G401.6 (cell line): ENCODE measurements around the gene CETN3.
"Not testable (repeated sequence)": the region's sequence is repeated elsewhere in the genome, so short reads cannot be mapped to it uniquely, and the experiment has no call there.

Source experiments
- FAIRE-seq: peaks from 2 replicates; lab custom pipeline; 2012; peaks lifted over from hg19 to GRCh38; lab: Jason Lieb, UNC

Gene CETN3

DNA sequence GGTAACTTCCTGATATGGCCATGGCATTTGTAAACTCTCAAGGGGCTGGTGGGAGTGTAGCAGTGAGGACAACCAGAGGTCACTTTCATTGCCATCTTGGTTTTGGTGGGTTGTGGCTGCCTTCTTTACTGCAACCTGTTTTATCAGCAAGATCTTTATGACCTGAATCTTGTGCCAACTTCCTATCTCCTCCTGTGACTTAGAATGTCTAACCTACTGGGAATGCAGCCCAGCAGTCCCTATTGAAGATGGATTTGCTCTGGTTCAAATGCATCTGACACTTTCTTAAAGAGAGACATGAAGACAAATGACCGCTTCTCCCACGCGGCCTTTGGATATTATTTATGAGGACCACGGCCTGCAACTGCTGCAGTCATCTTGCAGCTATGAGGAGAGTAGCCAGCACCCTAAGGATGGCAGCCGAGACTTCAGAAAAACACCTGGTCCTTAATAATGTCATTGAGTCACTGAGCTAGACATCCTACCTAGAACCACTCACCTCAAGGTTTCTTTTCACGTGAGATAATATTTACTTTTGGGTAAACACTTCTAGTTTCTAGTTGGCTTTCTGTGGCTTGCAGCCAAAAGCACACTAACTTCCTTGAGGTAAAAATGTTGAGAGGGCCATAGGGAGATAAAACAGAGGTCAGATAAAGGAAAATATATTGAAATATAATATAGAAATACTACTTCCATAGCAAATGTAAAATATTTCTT is 28.2 kb downstream of the CETN3 start:
- FAIRE-seq, result no peak

DNA sequence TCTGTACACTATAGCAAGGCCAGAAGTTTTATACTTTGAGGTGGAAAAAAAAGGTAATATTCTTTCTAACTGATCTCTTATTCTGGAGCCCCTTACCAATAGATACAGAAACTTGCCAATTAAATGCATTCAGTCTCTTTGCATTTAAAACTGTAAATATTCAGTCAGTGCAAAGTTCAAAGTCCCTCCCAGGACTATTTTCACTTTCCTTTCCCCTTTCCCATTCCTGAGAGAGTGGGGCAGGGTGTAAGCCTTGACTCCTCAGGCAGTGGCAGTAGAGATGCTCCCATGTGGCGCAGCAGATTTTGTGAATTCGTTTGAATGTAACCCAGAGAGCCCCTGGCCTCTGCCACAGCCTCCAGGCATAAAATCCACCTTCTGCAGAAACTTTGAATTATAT is 29.9 kb downstream of the CETN3 start:
- no peak for FAIRE-seq

DNA sequence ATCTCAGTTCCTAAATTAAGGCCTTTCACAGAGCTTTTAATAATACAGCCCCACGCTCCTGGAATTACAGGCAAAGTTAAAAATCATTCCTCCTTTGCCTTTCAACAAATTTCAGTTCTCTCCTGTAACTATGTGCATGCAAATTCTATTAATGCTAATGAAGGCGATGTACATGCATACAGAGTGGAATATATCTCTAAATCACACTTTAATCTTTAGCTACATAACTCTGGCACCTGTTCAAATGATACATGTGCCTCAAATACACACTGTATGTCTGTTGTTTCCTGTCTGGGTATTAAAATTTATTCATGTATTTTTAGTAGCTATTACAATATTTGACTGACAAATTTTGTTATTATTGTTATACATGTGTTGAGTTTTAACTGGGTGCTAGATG is 30.8 kb downstream of the CETN3 start:
- FAIRE-seq, result no peak

DNA sequence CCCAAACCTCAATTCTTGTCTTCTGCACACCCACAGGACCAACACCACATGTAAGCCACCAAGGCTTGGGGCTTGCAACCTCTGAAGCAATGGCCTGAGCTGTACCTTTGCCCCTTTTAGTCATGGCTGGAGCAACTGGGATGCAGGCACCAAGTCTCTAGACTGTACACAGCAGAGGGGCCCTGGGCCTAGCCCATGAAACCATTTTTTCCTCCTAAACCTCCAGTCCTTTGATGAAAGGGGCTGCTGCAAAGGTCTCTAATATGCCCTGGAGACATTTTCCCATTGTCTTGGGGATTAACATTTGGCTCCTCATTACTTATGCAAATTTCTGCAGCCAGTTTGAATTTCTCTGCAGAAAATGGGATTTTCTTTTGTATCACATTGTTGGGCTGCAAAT is 38.3 kb downstream of the CETN3 start:
- not testable (repeated sequence) for FAIRE-seq

DNA sequence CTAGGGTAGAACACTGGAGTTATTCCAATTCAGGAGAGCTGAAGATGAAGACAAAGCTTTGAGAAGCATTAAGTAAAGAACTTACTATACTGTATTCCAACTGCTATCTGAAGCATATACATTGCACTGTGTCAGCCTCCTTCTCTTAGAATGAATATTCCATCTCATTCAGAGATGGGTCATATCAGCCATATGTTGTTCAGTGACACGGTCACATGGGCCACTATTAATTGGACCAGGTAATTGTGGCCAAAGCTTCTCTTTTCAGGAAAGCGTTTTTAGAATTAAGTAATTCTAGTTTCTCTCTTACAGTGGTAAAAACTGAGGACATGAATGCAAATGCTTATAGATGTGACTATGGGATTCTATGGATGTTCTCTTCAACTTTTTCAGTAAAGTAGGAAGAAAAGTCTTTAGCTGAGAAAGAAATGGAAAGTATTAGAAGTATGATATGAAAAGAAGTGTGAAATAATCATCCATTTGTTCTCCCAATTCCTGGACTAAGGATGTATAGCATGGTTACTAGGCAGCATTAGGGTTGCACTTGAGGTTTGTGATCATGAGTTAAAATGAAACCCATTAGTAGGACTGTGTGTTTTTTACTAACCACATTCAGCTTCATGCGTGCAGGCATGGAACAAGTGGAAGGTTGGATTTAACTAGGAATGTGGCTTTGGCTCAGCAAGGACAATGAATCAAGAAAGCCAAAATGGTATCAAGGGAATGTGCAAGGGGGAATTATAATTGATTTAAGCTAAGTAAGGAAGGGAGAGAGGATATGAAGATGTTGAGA is 40.9 kb downstream of the CETN3 start:
- FAIRE-seq, result no peak

DNA sequence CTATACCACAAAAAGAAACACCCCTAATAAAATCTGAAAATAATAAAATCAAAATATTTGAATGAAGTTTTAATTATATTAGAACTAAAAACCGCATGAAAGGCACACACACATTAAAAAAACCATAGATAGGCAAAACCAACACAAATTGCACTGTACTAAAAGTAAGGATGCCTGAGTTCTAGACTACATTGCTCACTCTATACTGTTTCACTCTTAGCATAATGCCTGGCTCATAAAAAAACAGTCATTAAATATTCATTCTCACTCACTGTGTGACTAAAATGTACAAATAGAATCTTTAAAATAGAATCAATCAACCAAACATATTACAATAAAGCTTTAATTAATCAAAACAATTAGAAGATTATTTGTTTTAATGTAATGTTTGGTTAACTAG is 41.7 kb downstream of the CETN3 start:
- FAIRE-seq, result no peak

DNA sequence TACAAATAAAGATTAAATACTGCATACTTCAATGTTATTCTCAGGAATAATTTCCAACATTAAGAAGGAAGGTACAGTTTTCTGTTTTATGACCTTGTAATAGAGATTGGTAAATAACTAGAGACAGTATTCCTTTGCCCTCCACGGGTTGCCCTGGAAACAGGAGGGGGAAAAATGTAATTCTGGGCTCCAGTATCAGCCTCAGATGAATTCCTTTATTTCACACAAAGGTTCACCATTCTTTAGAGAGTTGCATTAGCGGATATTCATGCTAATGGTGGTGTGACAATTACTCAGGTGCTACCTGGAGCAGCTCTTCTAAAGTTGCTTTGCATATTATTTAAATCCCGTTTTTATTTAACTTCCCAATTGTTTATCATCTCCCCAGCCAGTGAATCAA is 42.6 kb downstream of the CETN3 start:
- FAIRE-seq, result no peak

DNA sequence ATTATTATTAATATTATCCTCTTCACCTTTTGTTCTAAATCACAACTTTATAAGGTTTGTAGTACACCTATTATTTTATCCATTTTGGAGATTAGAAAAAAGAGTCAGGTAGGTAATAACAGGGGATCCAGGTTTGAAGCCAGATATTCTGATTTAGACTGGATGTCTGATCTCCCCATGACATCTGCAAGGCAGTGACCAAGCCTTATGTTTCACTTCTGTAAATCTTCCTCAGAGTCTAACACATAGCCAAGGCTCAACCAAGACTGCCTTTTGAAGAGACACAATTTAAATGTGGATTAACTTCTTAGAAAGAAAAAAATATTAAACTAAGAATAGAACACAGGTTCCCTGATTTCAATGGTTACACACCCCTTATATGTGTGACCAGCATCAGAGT is 44.2 kb downstream of the CETN3 start:
- no peak for FAIRE-seq

DNA sequence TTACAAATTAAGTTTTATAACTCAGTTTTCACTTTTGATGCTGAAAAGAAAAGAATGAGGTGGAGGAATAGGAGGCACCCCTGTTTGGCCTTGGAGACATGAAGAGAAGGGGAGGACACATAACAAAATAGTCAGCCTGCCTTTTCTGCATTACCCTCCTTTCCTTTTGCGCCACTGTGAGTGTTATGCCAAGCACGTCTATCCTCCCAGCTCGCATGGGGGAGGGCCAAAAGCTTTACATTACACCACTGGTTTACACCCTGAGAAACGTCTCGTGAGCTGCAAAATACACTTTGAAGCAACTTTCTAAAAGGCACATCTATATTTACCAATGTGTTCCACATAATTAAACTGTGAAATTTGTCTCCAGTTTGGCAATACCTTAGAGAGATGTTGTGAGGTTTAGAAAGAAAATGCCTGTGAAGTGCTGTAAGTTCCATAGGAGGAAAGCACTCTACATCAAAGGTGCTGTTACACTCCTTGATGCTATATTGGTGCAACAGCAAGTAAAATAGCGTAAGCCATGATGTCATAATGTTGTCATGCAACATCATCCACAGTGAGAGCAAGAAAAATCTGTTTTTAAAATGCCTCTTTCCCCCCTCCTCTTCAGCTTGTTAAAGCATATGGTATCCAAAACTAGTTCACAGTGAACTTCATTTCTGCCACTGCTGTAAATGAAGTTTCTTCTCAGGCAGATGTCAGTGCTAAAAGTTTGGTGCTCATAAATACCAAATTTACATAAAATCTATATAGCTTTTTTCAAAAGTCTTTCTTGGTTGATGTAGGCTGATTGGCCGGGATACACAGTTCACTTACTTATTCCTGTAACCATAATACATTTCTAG is 50.3 kb downstream of the CETN3 start:
- no peak for FAIRE-seq

DNA sequence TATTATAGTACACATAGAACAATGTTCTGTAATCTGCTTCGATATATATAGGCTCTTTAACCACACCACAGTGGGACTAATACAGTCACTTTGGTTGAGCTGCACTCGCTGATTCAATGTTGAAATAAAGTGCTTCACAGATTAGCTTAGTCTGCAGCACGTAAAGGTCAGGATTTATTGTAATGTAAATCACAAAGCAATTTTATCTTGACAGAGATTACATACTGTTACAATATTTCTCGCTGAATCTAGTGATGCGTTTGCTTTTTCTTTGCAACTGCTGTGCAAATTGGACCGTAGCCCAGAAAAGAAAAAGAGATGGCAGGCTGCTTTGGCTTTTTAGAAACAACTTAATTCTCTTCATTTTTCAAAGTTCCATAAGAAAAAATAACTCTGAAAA is 52.9 kb downstream of the CETN3 start:
- no peak for FAIRE-seq

DNA sequence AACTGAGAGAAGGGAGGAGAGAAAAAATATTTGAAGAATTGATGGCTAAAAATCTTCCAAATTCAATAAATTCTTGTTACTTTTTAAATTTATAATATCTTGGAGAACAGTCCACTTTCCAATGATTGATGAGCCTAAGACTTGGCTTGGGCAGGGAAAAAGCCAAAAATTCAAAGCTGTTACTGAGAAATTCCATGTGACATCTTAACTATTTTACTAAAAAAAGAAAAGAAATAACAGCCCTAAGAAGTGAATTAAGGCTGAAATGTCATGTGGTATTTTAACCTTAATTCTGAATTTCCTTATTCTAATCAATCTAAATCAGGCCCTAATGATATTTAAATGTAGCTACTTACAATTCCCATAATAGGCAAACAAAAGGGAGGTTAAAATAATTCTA is 53.4 kb downstream of the CETN3 start:
- no peak for FAIRE-seq

DNA sequence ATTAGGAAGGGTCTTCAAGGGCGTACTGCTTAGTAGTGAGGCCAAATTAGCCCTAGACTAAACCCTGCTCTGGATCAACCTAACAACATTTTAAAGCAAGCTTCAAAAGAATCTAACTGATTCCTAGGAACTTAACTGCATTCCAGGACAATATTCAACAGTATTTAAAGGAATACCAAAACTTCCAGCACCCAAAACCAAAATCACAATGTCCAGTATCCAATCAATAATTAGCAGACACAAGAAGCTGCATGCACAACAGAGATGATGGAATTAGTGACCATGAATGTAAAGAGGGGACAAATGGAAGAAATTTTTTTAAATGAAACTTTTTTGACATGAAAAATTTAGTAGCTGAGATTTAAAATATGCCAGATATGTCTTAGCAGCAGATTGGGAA is 53.9 kb downstream of the CETN3 start:
- no peak for FAIRE-seq

DNA sequence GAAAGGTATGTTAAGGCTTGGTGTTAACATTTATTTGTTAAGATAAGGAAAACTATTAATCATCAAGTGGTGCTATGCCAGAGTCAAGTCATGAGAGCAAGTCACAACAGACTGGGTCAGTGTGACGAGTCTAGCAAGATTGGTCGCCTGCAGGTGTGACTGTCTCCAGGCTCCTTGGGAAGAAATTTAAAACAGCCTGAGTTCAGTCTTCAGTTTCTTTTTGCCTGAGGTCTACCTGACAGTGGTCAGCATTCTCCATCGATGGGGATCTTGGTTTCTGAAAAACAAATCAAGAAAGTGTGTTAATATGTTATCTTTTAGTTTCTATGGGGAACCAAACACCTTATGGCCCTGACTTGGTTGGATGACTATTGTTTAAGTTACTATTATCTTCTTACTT is 56.3 kb downstream of the CETN3 start:
- FAIRE-seq, result no peak

DNA sequence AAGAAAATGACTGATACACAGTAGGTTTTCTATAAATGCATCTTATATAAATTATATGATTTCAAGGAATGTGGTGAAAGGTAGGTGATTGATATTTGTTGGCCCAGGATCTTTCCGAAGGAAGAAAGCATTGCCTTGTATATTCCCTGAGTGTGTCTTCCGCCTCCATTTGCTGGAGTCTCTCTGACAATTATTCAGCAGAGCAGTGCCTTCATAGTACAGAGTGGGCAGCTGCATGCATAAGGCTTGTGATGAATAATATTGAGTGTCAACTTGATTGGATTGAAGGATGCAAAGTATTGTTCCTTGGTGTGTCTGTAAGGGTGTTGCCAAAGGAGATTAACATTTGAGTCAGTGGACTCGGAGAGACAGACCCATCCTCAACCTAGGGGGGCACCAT is 58.5 kb downstream of the CETN3 start:
- no peak for FAIRE-seq

DNA sequence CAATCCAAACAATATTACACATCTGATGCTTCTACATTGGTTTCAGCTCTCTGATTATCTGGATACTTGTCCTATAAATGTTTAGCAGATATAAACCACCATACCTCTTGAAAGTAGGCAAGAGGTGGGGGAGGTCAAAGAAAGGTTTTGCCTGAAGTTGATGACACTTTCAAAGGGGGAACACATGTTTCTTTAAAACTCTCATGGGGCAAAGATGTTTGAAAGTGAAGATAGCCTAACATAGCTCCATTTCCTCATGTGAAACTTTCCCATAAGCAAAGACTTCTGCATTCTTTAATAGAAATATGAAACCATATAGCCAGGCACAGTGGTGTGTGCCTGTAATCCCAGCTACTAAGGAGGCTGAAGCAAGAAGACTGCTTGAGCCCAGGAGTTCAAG is 62.1 kb downstream of the CETN3 start:
- FAIRE-seq, result no peak

DNA sequence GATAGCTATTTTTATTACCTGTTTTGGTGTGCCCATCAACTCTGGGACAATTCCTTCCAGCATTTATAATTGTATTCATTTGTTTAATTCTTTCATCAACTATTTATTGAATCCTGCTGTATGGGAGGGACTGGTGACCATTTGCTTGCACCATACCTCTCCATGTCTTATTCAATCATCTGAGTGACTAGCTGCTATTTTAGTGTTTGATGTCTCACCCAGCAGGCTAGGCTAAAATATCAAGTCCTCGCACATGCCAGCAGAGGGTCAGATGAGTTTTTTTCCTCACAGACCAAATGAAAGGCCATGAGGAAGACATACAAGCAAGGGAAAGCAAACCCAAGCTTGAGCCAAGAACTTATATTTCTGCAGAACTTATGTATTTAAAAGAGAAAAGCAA is 63.9 kb downstream of the CETN3 start:
- no peak for FAIRE-seq

DNA sequence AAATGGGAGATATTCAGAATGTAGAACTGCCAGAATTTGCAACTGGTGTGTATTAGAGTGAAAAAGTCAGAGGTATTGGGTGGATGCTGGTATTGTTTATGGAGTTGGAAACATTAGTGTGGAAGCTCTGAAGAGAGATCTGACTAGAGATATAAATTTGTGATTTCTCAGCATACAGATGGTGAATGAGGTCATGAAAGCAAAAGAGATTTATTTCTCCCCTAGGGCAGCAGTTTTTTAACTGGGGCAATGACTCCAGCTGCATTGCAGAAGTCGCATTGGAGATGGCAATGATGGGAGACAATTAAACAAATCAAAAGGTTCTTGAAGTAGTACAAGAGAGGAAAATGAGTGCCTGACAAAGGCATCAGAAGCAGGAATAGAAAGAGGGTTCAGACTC is 64.9 kb downstream of the CETN3 start:
- FAIRE-seq, result no peak

DNA sequence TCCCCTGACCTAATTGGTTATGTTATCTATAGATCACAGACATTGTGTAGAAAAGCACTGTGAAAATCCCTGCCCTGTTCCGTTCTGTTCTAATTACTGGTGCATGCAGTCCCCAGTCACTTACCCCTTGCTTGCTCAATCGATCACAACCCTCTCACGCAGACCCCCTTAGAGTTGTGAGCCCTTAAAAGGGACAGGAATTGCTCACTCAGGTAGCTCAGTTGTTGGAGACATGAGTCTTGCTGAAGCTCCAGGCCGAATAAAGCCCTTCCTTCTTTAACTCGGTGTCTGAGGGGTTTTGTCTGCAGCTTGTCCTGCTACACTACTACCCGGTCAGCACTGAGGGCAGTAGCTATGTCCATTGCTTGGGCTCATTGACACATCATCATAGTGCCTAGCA is 65.8 kb downstream of the CETN3 start:
- FAIRE-seq, result not testable (repeated sequence)

DNA sequence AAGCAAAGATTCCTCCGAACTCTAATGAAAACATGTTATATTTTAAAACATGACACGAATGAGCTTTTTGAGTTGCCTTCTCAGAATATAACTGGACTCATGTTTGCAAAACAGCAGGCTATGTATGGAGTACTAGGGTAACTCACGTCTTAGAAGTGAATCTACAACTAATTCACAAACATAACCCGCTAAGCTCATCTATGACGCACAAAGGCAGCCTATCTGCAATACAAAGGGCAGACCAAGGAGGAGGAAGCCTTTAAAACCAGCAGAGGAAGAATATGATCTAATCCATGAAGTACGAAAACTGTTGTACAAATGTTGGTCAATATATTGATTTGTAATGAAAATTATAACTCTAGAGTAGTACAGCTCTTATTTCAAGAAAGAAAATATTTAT is 67.0 kb downstream of the CETN3 start:
- FAIRE-seq, result no peak
